ENCODE results near the gene ARHGEF10L.

DNA sequence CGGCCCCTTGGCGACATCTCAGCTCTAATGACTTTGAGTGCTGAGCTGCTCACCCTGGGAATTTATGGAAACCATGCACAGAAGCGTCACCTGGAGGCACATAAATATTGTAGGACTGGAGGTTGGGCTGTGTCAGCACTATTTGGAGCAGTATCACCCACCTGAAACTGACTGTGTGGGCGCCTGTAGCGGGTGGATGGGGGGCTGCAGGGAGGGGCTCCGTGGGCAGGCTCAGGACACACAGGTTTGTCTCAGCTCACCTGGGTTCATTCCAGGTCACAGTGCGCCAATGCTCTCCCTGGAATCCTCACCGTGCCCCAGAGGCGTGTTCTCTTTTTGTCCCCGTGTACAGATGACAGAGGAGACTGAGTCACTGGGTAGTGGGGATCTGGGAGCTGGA is 140.8 kb downstream of the ARHGEF10L start:
- TF ChIP-seq, protein P1, sequence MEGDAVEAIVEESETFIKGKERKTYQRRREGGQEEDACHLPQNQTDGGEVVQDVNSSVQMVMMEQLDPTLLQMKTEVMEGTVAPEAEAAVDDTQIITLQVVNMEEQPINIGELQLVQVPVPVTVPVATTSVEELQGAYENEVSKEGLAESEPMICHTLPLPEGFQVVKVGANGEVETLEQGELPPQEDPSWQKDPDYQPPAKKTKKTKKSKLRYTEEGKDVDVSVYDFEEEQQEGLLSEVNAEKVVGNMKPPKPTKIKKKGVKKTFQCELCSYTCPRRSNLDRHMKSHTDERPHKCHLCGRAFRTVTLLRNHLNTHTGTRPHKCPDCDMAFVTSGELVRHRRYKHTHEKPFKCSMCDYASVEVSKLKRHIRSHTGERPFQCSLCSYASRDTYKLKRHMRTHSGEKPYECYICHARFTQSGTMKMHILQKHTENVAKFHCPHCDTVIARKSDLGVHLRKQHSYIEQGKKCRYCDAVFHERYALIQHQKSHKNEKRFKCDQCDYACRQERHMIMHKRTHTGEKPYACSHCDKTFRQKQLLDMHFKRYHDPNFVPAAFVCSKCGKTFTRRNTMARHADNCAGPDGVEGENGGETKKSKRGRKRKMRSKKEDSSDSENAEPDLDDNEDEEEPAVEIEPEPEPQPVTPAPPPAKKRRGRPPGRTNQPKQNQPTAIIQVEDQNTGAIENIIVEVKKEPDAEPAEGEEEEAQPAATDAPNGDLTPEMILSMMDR (optimal IDR thresholded peaks at IDR 0.05 in 1 of 3, IDR thresholded peaks at IDR 0.05 in 1 of 3, conservative IDR thresholded peaks at IDR 0.05 in 1 of 3; ENCODE audit: extremely low read depth in 1 of 3, insufficient read depth in 2 of 3, low read length in 3 of 3): no peak
- no peak for TF ChIP-seq EZH2 (IDR thresholded peaks at IDR 0.05; ENCODE audit: low read length)

Measured in keratinocyte (primary cell).